ENCODE measurements around the gene NEK3. TPM values are rescaled to one million over a fixed set of nuclear protein-coding genes. Genes with fewer than 3 reads are reported as not detected.
A peak's percentile ranks its signal among the peaks of the same experiment; 100 is the strongest.

Gene NEK3
- total and polyA plus RNA-seq, 11 donors: 2.3 to 10.7 (median 5.8) TPM

- no peak for TF ChIP-seq POLR2A (IDR thresholded peaks at IDR 0.05)
- TF ChIP-seq, protein P1, sequence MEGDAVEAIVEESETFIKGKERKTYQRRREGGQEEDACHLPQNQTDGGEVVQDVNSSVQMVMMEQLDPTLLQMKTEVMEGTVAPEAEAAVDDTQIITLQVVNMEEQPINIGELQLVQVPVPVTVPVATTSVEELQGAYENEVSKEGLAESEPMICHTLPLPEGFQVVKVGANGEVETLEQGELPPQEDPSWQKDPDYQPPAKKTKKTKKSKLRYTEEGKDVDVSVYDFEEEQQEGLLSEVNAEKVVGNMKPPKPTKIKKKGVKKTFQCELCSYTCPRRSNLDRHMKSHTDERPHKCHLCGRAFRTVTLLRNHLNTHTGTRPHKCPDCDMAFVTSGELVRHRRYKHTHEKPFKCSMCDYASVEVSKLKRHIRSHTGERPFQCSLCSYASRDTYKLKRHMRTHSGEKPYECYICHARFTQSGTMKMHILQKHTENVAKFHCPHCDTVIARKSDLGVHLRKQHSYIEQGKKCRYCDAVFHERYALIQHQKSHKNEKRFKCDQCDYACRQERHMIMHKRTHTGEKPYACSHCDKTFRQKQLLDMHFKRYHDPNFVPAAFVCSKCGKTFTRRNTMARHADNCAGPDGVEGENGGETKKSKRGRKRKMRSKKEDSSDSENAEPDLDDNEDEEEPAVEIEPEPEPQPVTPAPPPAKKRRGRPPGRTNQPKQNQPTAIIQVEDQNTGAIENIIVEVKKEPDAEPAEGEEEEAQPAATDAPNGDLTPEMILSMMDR (IDR thresholded peaks at IDR 0.05): no peak
- WGBS, 4 donors: 92 to 94% (median 93%) methylated on average over 2 of the region's 2 CpGs
- ATAC-seq: no peak
Observed at GRCh38 chr13:52118095-52118494, 41.3 kb downstream of the NEK3 start.

GRCh38 chr13:52112591-52112990 is 46.8 kb downstream of the NEK3 start:
- H3K27ac ChIP-seq: peak overlapping the region in 2 of 12 donors; percentile 7 to 11
- no peaks in the 10 kb centered on the region for H3K36me3 ChIP-seq
- no peaks in the 10 kb centered on the region for H3K9me3 ChIP-seq
- no peak overlapping the region for H3K4me3 ChIP-seq
- WGBS, 4 donors: 34 to 50% (median 45%) methylated on average over 1 of the region's 1 CpG
- DNase-seq (no peak), ATAC-seq (peak; percentile 55 to 96 (median 84))
- peaks cover 0 to 4% (median 0%) of the 10 kb centered on the region in 12 donors for H3K4me1 ChIP-seq
- no peak for TF ChIP-seq POLR2A (IDR thresholded peaks at IDR 0.05)
- TF ChIP-seq, protein P1 (IDR thresholded peaks at IDR 0.05): no peak
- intact Hi-C loops (cut with DNase I): loop anchor here in 2 of 10 donors (10.0 kb wide), 2 partner anchors 48 to 178 kb away; no protein-coding TSS in a partner anchor
- no peaks in the 10 kb centered on the region for H3K27me3 ChIP-seq

More at GRCh38 chr13:52118095-52118494, 41.3 kb downstream of the NEK3 start:
- no peak overlapping the region for H3K4me3 ChIP-seq
- no peak overlapping the region for H3K27ac ChIP-seq
- H3K4me1 ChIP-seq: no peaks in the 10 kb centered on the region
- no peaks in the 10 kb centered on the region for H3K36me3 ChIP-seq
- no peak for DNase-seq
- intact Hi-C loops (cut with DNase I): loop anchor here in 2 of 10 donors (10.0 kb wide), 2 partner anchors 53 to 183 kb away; no protein-coding TSS in a partner anchor
- no peaks in the 10 kb centered on the region for H3K27me3 ChIP-seq
- H3K9me3 ChIP-seq: no peaks in the 10 kb centered on the region

DNA sequence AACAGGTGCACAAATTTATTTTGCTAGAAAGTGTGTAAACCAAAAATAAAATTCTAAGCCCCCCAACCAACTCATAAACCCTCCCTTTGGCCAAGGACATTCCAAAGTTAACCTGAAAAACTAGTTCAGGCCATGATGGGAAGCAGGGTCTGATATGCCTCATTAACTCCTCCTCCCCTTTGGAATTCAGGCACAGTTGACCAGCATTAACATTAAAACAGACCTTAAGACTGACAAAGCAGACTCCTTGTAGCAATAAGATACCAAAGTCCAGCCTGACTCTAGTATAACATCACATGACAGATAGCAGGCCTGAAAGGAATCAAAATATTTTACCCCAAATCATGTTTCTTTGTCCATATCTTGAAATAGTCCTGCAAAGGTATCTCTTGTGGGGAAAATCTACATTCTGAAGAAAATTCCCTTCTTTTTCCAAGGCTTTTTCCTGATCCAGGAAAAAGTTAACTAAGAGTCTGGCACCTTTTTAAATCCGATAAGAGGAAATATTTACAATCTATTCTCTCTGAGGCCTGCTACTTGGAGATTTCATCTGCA is 50.2 kb downstream of the NEK3 start:
- no peak for DNase-seq
- Histone ChIP-seq H3K4me3 (no peak overlapping the region), H3K36me3 (no peaks in the 10 kb centered on the region), H3K27me3 (no peaks in the 10 kb centered on the region), H3K27ac (no peak overlapping the region), H3K9me3 (no peaks in the 10 kb centered on the region), H3K4me1 (peaks cover 0 to 4% (median 0%) of the 10 kb centered on the region in 12 donors)
- WGBS, 4 donors: 82 to 97% (median 96%) methylated on average over 1 of the region's 1 CpG
- no peak for TF ChIP-seq POLR2A (IDR thresholded peaks at IDR 0.05)
- TF ChIP-seq, protein P1 (IDR thresholded peaks at IDR 0.05): no peak
- no peak for ATAC-seq
- intact Hi-C loops (cut with DNase I): no loop called here

- no peak for TF ChIP-seq POLR2A (IDR thresholded peaks at IDR 0.05)
- TF ChIP-seq, protein P1 (IDR thresholded peaks at IDR 0.05): no peak
- no peaks in the 10 kb centered on the region for H3K9me3 ChIP-seq
- no peaks in the 10 kb centered on the region for H3K4me1 ChIP-seq
- no peak overlapping the region for H3K4me3 ChIP-seq
- H3K36me3 ChIP-seq: no peaks in the 10 kb centered on the region
- intact Hi-C loops (cut with DNase I): no loop called here
- DNase-seq: no peak
- no peaks in the 10 kb centered on the region for H3K27me3 ChIP-seq
- H3K27ac ChIP-seq: no peak overlapping the region
- no peak for ATAC-seq
- WGBS, 4 donors: 93 to 96% (median 93%) methylated on average over 1 of the region's 1 CpG
Observed at GRCh38 chr13:52105841-52106240, 53.6 kb downstream of the NEK3 start.
